ENCODE measurements around the gene RBM43.

- no peak for TF ChIP-seq EZH2phosphoT487 (IDR thresholded peaks at IDR 0.05; ENCODE audit: borderline replicate concordance, low read depth)
- TF ChIP-seq, protein P1, sequence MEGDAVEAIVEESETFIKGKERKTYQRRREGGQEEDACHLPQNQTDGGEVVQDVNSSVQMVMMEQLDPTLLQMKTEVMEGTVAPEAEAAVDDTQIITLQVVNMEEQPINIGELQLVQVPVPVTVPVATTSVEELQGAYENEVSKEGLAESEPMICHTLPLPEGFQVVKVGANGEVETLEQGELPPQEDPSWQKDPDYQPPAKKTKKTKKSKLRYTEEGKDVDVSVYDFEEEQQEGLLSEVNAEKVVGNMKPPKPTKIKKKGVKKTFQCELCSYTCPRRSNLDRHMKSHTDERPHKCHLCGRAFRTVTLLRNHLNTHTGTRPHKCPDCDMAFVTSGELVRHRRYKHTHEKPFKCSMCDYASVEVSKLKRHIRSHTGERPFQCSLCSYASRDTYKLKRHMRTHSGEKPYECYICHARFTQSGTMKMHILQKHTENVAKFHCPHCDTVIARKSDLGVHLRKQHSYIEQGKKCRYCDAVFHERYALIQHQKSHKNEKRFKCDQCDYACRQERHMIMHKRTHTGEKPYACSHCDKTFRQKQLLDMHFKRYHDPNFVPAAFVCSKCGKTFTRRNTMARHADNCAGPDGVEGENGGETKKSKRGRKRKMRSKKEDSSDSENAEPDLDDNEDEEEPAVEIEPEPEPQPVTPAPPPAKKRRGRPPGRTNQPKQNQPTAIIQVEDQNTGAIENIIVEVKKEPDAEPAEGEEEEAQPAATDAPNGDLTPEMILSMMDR (IDR thresholded peaks at IDR 0.05), result peak; percentile 89
- no peak for TF ChIP-seq GATA2 (CRISPR knock-in tag; IDR thresholded peaks at IDR 0.05)
- TF ChIP-seq EP300 (IDR thresholded peaks at IDR 0.05; ENCODE audit: borderline replicate concordance in 1 of 2, low read depth in 1 of 2, low read length in 1 of 2), result no peak
- TF ChIP-seq SMC3 (IDR thresholded peaks at IDR 0.05; ENCODE audit: low read depth, low read length), result peak; percentile 96
- no peak for TF ChIP-seq POLR2AphosphoS5 (IDR thresholded peaks at IDR 0.05; ENCODE audit: low read depth, low read length)
- TF ChIP-seq, protein P2, sequence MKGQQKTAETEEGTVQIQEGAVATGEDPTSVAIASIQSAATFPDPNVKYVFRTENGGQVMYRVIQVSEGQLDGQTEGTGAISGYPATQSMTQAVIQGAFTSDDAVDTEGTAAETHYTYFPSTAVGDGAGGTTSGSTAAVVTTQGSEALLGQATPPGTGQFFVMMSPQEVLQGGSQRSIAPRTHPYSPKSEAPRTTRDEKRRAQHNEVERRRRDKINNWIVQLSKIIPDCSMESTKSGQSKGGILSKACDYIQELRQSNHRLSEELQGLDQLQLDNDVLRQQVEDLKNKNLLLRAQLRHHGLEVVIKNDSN (IDR thresholded peaks at IDR 0.05; ENCODE audit: borderline replicate concordance, low read depth), result no peak
- no peak for TF ChIP-seq ZBTB33 (IDR thresholded peaks at IDR 0.05; ENCODE audit: borderline replicate concordance, low read depth)
- TF ChIP-seq MXI1 (IDR thresholded peaks at IDR 0.05; ENCODE audit: low read depth, low read length), result no peak
Observed at GRCh38 chr2:151238527-151239487, 22.9 kb downstream of the RBM43 start.
